D341Med (cell line): ENCODE results near the gene PRKACA.
A peak's percentile ranks its signal among the peaks of the same experiment; 100 is the strongest.

Experiments used
- DNase-seq: peaks from one replicate; pipeline ENCODE4 v3.0.0; 2012; ENCODE audit warnings: low spot score

The PRKACA gene

DNA sequence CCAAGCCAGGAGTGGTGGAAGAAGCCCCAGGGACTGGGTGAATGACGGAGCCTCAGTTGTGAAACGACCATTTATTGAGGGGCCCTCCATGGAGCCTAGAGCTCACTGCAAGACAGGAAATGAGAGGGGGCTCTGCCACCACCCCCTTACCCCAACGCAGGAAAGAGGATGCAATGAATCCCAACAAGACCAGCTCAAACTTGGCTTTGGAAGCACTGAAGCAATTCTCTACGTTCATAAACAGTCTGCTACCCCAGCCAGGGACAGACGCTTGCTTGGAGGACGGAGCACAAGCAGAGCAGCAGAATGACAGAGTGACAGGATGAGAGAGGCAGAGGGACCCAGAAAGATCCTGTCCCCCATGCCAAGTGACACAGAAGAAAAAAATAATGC is 1.0 kb downstream of the PRKACA start:
- no peak for DNase-seq

DNA sequence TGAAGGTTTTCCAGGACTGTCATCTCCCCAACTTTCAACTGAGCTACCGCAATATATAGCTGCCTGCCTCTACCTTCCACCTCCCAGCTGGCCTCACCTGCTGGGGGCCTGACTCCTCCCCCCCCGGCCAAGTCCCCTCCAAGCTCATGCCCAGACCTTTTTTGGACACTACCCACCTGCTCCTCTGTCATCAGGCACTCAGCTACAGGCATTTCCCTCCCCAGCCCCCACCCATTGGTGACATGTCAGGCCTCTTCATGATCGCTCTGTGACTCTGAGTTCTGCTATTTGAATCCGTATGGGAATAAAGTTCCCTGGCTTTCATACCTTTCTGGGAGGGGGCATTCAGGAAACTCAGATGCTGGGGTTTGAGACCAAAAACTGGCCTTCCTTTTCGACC is 1.8 kb downstream of the PRKACA start:
- no peak for DNase-seq

GRCh38 chr19:14114854-14115253 is 2.7 kb downstream of the PRKACA start:
- peak; percentile 69 for DNase-seq

- no peak for DNase-seq
Observed at GRCh38 chr19:14114439-14114838, 3.1 kb downstream of the PRKACA start.

GRCh38 chr19:14113762-14114414 is 3.7 kb downstream of the PRKACA start:
- DNase-seq, result no peak

- peak; percentile 61 for DNase-seq
Observed at GRCh38 chr19:14112809-14113385, 4.7 kb downstream of the PRKACA start.

DNA sequence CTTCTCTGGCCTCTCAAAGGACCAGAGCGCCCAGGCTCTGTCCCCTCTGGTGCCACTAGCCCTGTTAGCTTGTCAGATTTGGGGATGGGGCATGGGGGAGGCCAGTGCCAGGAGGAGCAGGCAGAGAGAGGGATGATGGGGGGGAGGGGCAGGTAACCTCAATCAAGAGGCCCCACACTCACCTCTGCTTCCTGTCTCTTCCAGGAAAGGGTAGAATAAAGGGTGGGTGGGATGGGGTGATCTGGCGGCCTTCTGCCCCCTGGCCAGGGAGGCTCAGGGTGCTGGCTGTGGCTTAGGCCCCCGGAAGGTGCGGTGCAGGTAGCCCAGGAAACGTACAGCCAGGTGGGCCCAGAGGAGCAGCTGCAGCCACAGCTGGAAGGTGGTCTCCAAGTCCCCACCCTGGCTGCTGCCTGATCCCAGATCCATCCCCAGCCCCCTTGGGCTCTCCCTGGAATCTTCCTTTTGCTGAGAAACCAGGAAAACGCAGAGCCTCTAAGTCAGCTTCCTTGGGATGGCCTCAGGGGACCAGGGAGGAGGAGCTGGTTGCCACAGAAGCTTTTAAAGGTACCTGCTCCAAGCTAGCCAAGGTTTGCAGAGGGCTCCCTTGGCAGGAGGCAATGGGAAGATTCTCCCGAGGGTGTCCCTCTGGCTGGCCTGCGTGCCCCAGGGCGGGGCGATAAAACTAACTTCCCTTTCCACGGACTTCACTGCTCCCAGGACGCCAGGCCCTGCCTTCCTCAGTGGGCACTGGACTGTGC is 5.3 kb downstream of the PRKACA start:
- DNase-seq, result peak; percentile 71

DNA sequence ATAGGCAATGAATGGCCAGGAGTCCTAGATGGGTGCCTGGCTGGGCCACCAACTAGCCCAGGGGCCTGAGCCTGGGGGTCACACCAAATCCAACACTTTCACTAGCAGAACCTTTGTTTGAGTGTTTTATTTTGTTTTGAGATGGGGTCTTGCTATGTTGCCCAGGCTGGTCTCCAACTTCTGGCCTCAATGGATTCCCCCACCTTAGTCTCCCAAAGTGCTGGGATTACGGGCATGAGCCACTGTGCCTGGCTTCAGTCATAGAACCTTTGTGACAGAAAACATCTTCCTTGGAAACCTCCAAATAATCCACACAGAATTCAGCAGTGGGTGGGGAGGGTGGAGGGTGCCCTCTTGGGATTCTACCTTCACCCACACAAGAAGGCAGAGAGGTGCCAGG is 6.1 kb downstream of the PRKACA start:
- DNase-seq, result no peak

- DNase-seq, result no peak
Observed at GRCh38 chr19:14110650-14111049, 6.9 kb downstream of the PRKACA start.

DNA sequence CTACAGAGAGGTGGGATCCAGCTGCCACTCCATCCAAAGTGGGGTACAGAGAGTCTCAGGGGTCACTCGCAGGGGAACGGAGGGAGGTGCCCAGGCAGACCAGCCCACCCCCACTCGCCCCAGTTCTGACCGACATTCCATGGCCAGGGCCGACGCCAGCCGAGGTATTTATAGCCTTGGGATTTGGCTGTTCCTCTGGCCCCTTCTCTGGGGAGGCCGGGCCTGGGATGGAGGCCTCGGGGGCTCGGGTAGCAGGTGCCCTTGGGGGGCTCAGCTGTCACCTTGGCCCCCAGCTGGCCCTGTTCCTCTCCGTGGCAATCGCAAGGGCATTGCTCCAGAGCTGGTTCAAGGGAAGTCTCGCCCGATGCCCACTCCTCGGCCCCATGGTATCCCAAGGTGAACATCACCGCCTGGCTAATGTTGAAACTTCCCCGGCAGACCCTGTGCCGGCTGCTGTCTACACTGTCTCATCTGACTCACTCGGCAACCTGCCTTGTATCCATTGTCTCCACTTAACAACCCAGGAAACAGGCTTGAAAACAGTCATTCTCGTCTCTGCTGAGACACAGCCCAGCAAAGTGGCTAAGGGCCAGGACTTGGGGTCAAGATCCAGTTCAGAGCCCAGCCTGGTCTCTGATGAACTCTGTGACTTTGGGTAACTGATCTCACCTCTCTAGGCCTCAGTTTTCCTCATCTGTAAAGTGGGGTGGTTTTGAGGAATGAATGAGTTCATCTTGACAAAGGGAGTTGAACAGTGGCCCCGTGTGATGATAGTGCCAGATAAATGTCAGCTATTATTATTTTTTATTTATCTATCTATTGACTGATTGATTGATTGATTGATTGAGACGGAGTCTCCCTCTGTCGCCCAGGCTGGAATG is 9.7 kb downstream of the PRKACA start:
- DNase-seq, result no peak

GRCh38 chr19:14106840-14107239 is 10.7 kb downstream of the PRKACA start:
- no peak for DNase-seq

GRCh38 chr19:14105680-14106079 is 11.9 kb downstream of the PRKACA start:
- DNase-seq, result no peak

DNA sequence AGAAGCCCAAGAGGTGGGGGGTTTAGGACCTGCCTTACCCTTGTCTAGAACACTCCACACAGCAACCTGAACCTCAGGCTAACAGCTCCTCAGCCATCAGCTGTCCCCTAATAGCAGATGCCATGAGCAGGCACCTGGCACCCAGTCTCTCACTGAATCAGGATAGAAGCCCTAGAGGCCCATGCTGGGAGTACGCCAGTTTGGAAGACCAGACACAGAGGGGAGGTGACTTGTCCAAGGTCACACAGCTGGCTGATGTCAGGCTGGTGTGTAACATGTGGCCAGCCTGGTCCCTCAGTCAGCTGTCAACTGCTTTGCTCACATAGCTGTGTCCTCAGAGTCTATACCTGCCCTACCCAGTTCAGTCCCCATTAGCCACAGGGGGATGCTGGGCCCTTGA is 14.3 kb downstream of the PRKACA start:
- no peak for DNase-seq

DNA sequence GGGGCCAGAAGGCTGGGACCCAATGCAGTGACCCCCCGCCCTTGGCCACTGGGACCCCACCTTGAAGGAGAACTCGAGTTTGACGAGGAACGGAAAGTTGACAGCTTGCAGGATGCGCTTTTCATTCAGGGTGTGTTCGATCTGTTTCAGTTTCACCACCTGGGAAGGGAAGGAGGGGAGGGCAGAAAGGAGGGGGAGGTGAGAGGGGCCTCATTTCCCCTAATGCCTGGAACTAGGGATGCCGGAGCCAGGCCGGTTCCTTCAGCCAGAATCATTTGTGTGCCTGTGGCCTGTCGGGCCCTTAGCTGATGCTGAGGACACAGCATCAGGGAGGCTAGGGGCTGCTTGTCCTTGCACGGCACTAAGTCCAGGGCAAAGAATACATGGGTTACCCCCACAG is 14.8 kb downstream of the PRKACA start:
- no peak for DNase-seq

DNA sequence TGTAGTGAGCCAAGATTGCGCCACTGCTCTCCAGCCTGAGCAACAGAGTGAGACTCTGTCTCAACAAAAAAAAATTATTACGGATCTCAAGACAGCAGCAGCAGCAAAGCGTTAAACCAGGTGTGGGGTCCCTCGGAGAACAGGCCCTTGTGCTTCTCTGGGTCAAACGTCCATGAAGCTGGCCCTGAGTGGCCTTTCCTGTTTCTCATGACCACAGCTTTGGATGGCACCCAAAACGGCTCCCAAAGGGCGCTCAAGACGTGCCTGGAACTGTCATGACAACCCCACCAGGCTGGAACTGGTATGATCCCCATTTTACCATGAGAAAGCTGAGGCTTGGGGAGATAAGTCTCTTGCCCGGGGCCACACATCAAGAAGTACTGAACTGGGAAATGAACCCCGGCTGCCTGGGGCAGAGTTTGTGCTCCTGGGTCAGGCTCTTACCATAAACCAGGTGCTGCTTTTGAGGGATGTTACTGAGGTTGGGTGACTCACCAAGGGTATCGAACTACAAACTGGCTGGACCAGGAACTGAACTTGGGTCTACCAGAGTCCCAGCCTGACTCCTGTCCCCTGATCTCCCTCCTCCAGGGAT is 15.4 kb downstream of the PRKACA start:
- no peak for DNase-seq

GRCh38 chr19:14101003-14101545 is 16.5 kb downstream of the PRKACA start:
- DNase-seq, result no peak

GRCh38 chr19:14097532-14098151 is 19.9 kb downstream of the PRKACA start:
- no peak for DNase-seq

DNA sequence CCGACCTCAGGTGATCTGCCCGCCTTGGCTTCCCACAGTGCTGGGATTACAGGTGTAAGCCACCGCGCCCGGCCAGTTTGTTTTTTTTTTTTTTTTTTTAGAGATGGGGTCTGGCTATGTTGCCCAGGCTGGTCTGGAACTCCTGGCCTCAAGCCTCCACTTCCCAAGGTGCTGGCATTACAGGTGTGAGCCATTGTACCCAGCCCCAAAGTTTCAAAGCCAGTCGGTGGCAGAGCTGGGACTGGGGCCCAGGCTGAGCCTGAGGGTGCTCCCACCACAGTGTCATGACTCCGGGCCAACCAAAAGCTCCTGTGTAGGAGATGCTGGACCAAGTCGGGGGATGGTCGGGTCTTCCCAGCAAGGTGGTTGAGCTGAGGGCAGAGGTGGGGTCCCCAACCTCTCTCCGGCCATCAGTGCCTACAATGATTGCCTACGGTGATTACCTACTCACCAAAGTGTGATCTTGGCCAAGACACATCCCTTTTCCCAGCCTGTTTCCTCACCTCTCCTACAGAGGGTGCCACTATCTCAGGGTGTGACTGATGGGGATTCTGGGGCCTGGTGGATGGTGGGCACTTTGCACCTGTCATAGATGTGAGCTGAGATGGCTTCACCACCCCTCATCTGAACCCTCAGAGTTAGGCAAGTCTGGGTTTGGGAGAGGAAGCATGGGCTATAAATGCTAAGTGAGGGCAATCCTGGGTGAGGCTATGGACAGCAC is 21.1 kb downstream of the PRKACA start:
- no peak for DNase-seq

GRCh38 chr19:14094854-14095253 is 22.7 kb downstream of the PRKACA start:
- no peak for DNase-seq

DNA sequence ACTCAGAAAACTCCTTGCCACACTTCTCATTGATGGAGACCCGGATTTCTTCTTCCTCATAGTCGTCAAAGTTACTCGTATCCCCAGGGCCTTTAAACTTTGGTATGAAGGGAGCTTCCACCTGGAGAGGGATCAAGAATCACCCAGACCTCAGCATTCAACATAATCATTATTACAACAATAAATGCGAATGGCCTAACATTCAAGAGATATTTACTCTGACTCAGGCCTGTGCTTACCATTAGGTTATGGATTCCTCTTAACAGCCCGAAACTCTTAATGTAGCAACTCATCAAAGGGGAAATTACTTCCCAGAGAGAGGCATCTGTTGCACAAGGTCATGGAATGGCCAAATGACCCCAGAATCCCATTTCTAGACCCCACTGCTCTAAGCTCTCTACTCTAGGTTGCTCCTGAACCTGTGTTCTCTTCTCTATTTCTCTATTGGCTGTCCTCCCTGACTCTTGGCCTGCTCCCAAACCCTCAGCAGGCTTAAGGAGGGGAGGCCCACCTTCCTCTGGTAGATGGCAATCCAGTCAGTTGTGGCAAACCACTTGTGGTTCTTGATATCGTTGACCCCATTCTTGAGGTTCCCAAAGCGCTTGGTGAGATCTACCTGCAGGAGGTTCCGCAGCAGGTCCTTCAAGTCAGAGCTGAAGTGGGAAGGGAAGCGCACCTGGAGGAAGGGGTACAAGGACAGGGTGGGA is 24.3 kb downstream of the PRKACA start:
- no peak for DNase-seq
